Smooth muscle cell (in vitro differentiated cells): ENCODE data around the gene LRCH1. TPM values are rescaled to one million over a fixed set of nuclear protein-coding genes. Genes with fewer than 3 reads are reported as not detected.

Experiments used
- DNase-seq: peaks from one replicate; lab custom pipeline; 2025; ENCODE audit not compliant: unreplicated experiment; lab: John Stamatoyannopoulos, UW
- H2AFZ ChIP-seq: fragments of 200-600 bp; sonication (generic); 2 replicates; pipeline ENCODE4 v1.6.0; 2016; ENCODE audit warnings: antibody characterized with exemption, low read depth, mild to moderate bottlenecking
- H3F3A ChIP-seq: fragments of 200-600 bp; sonication (generic); 2 replicates; pipeline ENCODE4 v1.6.0; 2017; ENCODE audit warnings: antibody characterized with exemption, low read depth
- H3K27ac ChIP-seq: fragments of 200-600 bp; sonication (generic); 2 replicates; pipeline ENCODE4 v1.5.1; 2016; ENCODE audit warnings: low read depth, mild to moderate bottlenecking
- H3K27me3 ChIP-seq: fragments of 200-600 bp; sonication (generic); 2 replicates; pipeline ENCODE4 v1.6.1; 2016; ENCODE audit warnings: low read depth, mild to moderate bottlenecking
- H3K36me3 ChIP-seq: fragments of 200-600 bp; sonication (generic); 2 replicates; pipeline ENCODE4 v1.5.1; 2016; ENCODE audit warnings: low read depth
- H3K4me1 ChIP-seq: fragments of 200-600 bp; sonication (generic); 2 replicates; pipeline ENCODE4 v1.5.1; 2016; ENCODE audit warnings: low read depth
- H3K4me2 ChIP-seq: fragments of 200-600 bp; sonication (generic); 2 replicates; pipeline ENCODE4 v1.6.0; 2016; ENCODE audit warnings: mild to moderate bottlenecking
- H3K4me3 ChIP-seq: fragments of 200-600 bp; sonication (generic); 2 replicates; pipeline ENCODE4 v1.5.1; 2016; ENCODE audit warnings: mild to moderate bottlenecking
- H3K79me2 ChIP-seq: fragments of 200-600 bp; sonication (generic); 2 replicates; pipeline ENCODE4 v1.6.0; 2016; ENCODE audit warnings: low read depth, mild to moderate bottlenecking
- H3K9ac ChIP-seq: fragments of 200-600 bp; sonication (generic); 2 replicates; pipeline ENCODE4 v1.6.0; 2016; ENCODE audit warnings: low read depth
- H3K9me3 ChIP-seq: fragments of 200-600 bp; sonication (generic); replicated peaks from 2 replicates; pipeline ENCODE4 v1.5.1; 2016; ENCODE audit warnings: low read depth
- H4K20me1 ChIP-seq: fragments of 200-600 bp; sonication (generic); 2 replicates; pipeline ENCODE4 v1.6.0; 2016; ENCODE audit warnings: low read depth
- WGBS: methylation state at CpG from one replicate; pipeline ENCODE4 v1.1.7; 2016; ENCODE audit warnings: low lambda C conversion rate; 5-methylcytosine and 5-hydroxymethylcytosine counted together
- polyA plus RNA-seq: library from polyadenylated mRNA; unstranded; fragments of >200 nt; fragmentation: Nextera tagmentation; extraction: Ambion mirVana; gene quantifications from 2 replicates; pipeline ENCODE4 v1.2.1, GENCODE V29; 2016
- total RNA-seq: library from RNA; depleted of rRNA; stranded (reverse); fragments of >200 nt; gene quantifications from 2 replicates; pipeline ENCODE4 v1.2.3, GENCODE V29; 2014
- TF ChIP-seq, protein P1 (sequence below): fragments of 200-600 bp; sonication (generic); IDR thresholded peaks from 2 replicates; pipeline ENCODE4 v1.5.1; 2017; ENCODE audit warnings: borderline replicate concordance, mild to moderate bottlenecking, antibody characterized with exemption; ENCODE audit not compliant: insufficient read depth, poor library complexity, severe bottlenecking

The LRCH1 gene
- total and polyA plus RNA-seq, 2 experiments from 2014 or later, result 9.4 to 27.7 TPM

DNA sequence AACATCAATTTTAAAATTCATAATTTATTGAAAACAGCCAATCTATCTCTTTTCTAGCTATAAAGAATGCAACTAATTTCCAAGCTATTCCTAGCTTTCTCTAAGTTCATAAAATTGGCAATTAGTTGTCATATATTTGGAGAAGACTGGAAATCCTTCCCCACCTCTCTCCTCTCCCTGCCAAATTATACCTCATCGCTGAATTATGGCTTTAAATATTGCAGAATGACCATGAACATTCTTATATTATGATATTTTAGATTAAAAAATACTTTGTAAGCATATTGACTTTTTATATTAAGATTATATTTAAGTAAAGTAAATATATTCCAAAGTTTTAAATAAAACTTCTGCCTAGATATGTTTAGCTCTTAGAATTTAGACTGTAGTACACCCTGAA is 185.8 kb downstream of the LRCH1 start:
- no peak overlapping the region for H3K4me3 ChIP-seq
- no peak overlapping the region for H3K27ac ChIP-seq
- H3K36me3 ChIP-seq, result peaks cover 19% of the 10 kb centered on the region
- no peaks in the 10 kb centered on the region for H3K79me2 ChIP-seq
- no peaks in the 10 kb centered on the region for H3K27me3 ChIP-seq
- no peak overlapping the region for H2AFZ ChIP-seq
- H3K4me1 ChIP-seq, result no peaks in the 10 kb centered on the region
- no peaks in the 10 kb centered on the region for H4K20me1 ChIP-seq
- no peak for DNase-seq
- no peak overlapping the region for H3K9ac ChIP-seq
- H3K9me3 ChIP-seq, result no peaks in the 10 kb centered on the region
- H3K4me2 ChIP-seq, result no peak overlapping the region
- no peaks in the 10 kb centered on the region for H3F3A ChIP-seq
- TF ChIP-seq, protein P1, sequence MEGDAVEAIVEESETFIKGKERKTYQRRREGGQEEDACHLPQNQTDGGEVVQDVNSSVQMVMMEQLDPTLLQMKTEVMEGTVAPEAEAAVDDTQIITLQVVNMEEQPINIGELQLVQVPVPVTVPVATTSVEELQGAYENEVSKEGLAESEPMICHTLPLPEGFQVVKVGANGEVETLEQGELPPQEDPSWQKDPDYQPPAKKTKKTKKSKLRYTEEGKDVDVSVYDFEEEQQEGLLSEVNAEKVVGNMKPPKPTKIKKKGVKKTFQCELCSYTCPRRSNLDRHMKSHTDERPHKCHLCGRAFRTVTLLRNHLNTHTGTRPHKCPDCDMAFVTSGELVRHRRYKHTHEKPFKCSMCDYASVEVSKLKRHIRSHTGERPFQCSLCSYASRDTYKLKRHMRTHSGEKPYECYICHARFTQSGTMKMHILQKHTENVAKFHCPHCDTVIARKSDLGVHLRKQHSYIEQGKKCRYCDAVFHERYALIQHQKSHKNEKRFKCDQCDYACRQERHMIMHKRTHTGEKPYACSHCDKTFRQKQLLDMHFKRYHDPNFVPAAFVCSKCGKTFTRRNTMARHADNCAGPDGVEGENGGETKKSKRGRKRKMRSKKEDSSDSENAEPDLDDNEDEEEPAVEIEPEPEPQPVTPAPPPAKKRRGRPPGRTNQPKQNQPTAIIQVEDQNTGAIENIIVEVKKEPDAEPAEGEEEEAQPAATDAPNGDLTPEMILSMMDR, result no peak
- WGBS, result 95% methylated on average over 1 of the region's 1 CpG

DNA sequence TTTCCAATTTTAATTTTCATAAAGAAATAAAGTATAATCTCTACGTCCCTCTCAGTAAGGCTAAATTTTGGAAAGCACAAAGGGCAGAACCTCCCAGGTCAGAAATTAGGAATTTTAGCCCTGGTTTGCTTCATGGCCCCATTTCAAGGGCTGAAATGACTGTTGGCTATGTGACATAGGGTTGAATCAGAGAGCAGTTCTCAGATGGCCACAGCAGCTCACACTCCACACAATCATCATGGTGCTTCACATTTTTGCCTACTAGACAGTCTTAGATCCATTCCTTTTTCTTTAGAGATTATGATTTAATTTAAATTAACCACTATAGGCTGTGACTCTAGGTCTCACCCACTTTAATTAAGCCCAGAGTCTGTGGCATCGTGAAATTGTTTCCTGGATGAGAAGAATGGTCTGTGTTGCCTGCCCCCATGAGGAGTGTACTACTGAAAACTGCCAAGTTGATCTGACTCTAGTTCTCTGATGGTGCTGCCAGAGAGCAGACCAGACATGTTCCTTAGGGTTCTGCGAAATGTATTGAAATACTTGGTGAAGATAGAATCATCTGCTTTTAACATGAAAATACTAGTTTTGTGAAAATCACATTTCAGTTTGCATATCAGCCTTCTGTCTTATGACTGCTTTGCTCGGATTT is 186.6 kb downstream of the LRCH1 start:
- TF ChIP-seq, protein P1, result no peak
- peaks cover 11% of the 10 kb centered on the region for H3K36me3 ChIP-seq
- H3K79me2 ChIP-seq, result no peaks in the 10 kb centered on the region
- no peaks in the 10 kb centered on the region for H4K20me1 ChIP-seq
- no peaks in the 10 kb centered on the region for H3F3A ChIP-seq
- WGBS, result 97% methylated on average over 4 of the region's 4 CpGs
- no peak for DNase-seq
- H2AFZ ChIP-seq, result no peak overlapping the region
- H3K9me3 ChIP-seq, result no peaks in the 10 kb centered on the region
- H3K4me2 ChIP-seq, result no peak overlapping the region
- no peak overlapping the region for H3K27ac ChIP-seq
- H3K4me1 ChIP-seq, result no peaks in the 10 kb centered on the region
- no peak overlapping the region for H3K9ac ChIP-seq
- H3K4me3 ChIP-seq, result no peak overlapping the region
- no peaks in the 10 kb centered on the region for H3K27me3 ChIP-seq

DNA sequence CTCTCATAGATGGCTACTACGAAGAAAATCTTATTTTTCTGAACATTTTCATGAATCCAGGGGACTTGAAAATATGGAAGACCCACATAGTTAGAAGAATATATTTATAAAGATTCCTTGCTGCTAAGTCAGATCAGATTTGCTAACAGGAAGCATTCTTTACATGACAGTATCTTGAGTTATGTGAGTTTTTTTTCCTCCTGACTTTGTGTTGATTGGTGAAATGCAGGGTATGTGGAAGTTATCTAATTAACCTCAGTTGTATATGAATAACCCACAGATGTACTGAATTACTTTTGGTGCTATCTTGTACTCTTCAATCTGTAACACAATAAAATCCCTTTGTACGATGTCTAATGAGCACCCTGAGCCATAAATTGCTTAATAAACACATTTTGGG is 190.2 kb downstream of the LRCH1 start:
- H2AFZ ChIP-seq, result no peak overlapping the region
- no peak overlapping the region for H3K9ac ChIP-seq
- no peak overlapping the region for H3K4me3 ChIP-seq
- TF ChIP-seq, protein P1, result no peak
- H3K27me3 ChIP-seq, result no peaks in the 10 kb centered on the region
- 93% methylated on average over 2 of the region's 2 CpGs for WGBS
- no peaks in the 10 kb centered on the region for H3F3A ChIP-seq
- no peak overlapping the region for H3K4me2 ChIP-seq
- peaks cover 10% of the 10 kb centered on the region for H3K36me3 ChIP-seq
- DNase-seq, result no peak
- no peaks in the 10 kb centered on the region for H3K4me1 ChIP-seq
- no peaks in the 10 kb centered on the region for H3K9me3 ChIP-seq
- no peaks in the 10 kb centered on the region for H3K79me2 ChIP-seq
- H3K27ac ChIP-seq, result no peak overlapping the region
- no peaks in the 10 kb centered on the region for H4K20me1 ChIP-seq

DNA sequence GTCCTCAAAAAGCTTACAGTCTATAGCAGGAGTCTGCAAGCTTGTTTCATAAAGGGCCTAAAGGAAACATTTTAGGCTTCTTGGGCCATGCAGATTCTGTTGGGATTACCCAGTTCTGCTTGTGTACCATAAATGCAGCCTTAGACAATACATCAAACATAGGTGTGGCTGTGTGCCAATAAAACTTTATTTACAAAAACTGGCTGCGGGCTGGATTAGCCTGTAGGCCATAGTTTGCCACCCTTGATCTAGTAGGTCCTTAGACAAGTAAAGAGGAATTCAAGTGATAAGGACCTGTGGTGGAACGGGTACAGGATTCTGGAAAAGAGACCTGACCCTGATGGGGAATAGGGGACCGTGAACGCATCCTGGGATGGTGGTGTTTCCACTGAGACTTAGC is 192.1 kb downstream of the LRCH1 start:
- no peak for DNase-seq
- Histone ChIP-seq H4K20me1 (no peaks in the 10 kb centered on the region), H2AFZ (no peak overlapping the region), H3K36me3 (peaks cover 10% of the 10 kb centered on the region), H3K9me3 (no peaks in the 10 kb centered on the region), H3K79me2 (no peaks in the 10 kb centered on the region), H3K9ac (no peak overlapping the region), H3F3A (no peaks in the 10 kb centered on the region), H3K4me3 (no peak overlapping the region), H3K4me2 (no peak overlapping the region), H3K27me3 (no peaks in the 10 kb centered on the region), H3K27ac (no peak overlapping the region), H3K4me1 (no peaks in the 10 kb centered on the region)
- TF ChIP-seq, protein P1, result no peak
- WGBS, result 98% methylated on average over 4 of the region's 4 CpGs
